Measurements from ENCODE around the gene HHIP. TPM values are rescaled to one million over a fixed set of nuclear protein-coding genes. Genes with fewer than 3 reads are reported as not detected.

The HHIP gene
- total RNA-seq, 1 experiment from 2014 or later: not detected

- Histone ChIP-seq H2AFZ (ENCODE audit: low read depth, low read length, poor library complexity, severe bottlenecking) (peak overlapping the region; percentile 22), H3K9ac (ENCODE audit: low read length) (no peak overlapping the region), H3K9me3 (ENCODE audit: control insufficient read depth in 1 of 2, insufficient read depth in 1 of 2, low read depth in 1 of 2, low read length in 2 of 2) (no peaks in the 10 kb centered on the region), H3K4me3 (replicated peaks in 1 of 2; ENCODE audit: low read depth in 1 of 2, low read length in 2 of 2) (no peak overlapping the region), H3K9me2 (ENCODE audit: insufficient read depth) (no peaks in the 10 kb centered on the region), H4K20me1 (ENCODE audit: insufficient read depth) (no peaks in the 10 kb centered on the region), H3K79me2 (ENCODE audit: insufficient read depth, low read length) (no peaks in the 10 kb centered on the region), H3K36me3 (ENCODE audit: control insufficient read depth in 1 of 2, insufficient read depth in 2 of 2, low read length in 2 of 2) (no peaks in the 10 kb centered on the region), H3K27ac (ENCODE audit: low read depth, low read length) (no peak overlapping the region), H3K4me2 (ENCODE audit: low read length) (no peak overlapping the region), H3K27me3 (ENCODE audit: insufficient read depth, low read length) (no peaks in the 10 kb centered on the region), H3K4me1 (ENCODE audit: control insufficient read depth in 1 of 2, insufficient read depth in 2 of 2, low read length in 2 of 2) (no peaks in the 10 kb centered on the region)
- ChIA-PET CTCF (no interaction called here), RAD21 (ENCODE audit: low non-redundant PET in 1 of 2, low total read pairs in 2 of 2, uncharacterized antibody in 2 of 2, unreplicated experiment in 2 of 2) (no interaction called here), POLR2A (no interaction called here)
- DNase-seq (ENCODE audit: low read depth, low spot score) (no peak), ATAC-seq (no peak)
- TF ChIP-seq MAX (IDR thresholded peaks at IDR 0.05) (no peak), POLR2A (IDR thresholded peaks at IDR 0.05; ENCODE audit: borderline replicate concordance, extremely low read depth, insufficient read depth, insufficient read length) (no peak), RAD21 (IDR thresholded peaks at IDR 0.05; ENCODE audit: low read depth) (no peak), REST (IDR thresholded peaks at IDR 0.05; ENCODE audit: low read depth) (no peak), JUND (IDR thresholded peaks at IDR 0.05) (no peak), POLR2AphosphoS5 (IDR thresholded peaks at IDR 0.05; ENCODE audit: low read depth, low read length) (no peak), CEBPB (IDR thresholded peaks at IDR 0.05; ENCODE audit: low read depth) (no peak), TCF7L2 (IDR thresholded peaks at IDR 0.05; ENCODE audit: borderline replicate concordance, extremely low read depth, insufficient read depth, insufficient read length) (no peak), ZBTB33 (IDR thresholded peaks at IDR 0.05; ENCODE audit: extremely low read depth, insufficient replicate concordance, low read length) (no peak), SP1 (IDR thresholded peaks at IDR 0.05; ENCODE audit: low read depth) (no peak), SIN3A (IDR thresholded peaks at IDR 0.05; ENCODE audit: low read depth) (no peak), SRF (IDR thresholded peaks at IDR 0.05; ENCODE audit: low read depth) (no peak), EZH2phosphoT487 (IDR thresholded peaks at IDR 0.05; ENCODE audit: borderline replicate concordance) (no peak), ELF1 (IDR thresholded peaks at IDR 0.05; ENCODE audit: borderline replicate concordance, low read depth) (no peak), FOSL1 (IDR thresholded peaks at IDR 0.05; ENCODE audit: low read depth) (no peak), EGR1 (IDR thresholded peaks at IDR 0.05; ENCODE audit: low read depth) (no peak), EZH2 (IDR thresholded peaks at IDR 0.05) (no peak), CTCF (IDR thresholded peaks at IDR 0.05 in 2 of 3, conservative IDR thresholded peaks at IDR 0.05 in 1 of 3; ENCODE audit: borderline replicate concordance in 1 of 3, insufficient read depth in 1 of 3, low read depth in 2 of 3, low read length in 2 of 3) (no peak)
- intact Hi-C loops (cut with micrococcal nuclease): no loop called here
- no TSS peak for BruUV-seq (replicated peaks)
Measured at GRCh38 chr4:144650311-144651005, 4.5 kb downstream of the HHIP start.
